ENCODE results near the gene SAG.

GRCh38 chr2:233359823-233360222, 52.2 kb downstream of the SAG start:
- TF ChIP-seq CTCF (IDR thresholded peaks at IDR 0.05; ENCODE audit: poor library complexity) = no peak
- TF ChIP-seq EZH2 (IDR thresholded peaks at IDR 0.05; ENCODE audit: borderline replicate concordance) = no peak
- no peak for TF ChIP-seq EZH2phosphoT487 (IDR thresholded peaks at IDR 0.05; ENCODE audit: low read depth, severe bottlenecking, unreplicated experiment)

All from hepatocyte (in vitro differentiated cells).